Activated T-helper 17 cell treated with anti-CD3 and anti-CD28 coated beads, Interleukin-2, amount 50 U/mL, for 72 hours (primary cell): ENCODE measurements around the gene ADSS1. TPM values are rescaled to one million over a fixed set of nuclear protein-coding genes. Genes with fewer than 3 reads are reported as not detected.

ENCODE experiments used
- ATAC-seq: fragments of 150-1000 bp; cut with Tn5 transposase; replicated peaks from 2 replicates; pipeline ENCODE4 v1.10.0; 2021; ENCODE audit warnings: mild to moderate bottlenecking, moderate library complexity
- H3K27ac Mint-ChIP-seq: one replicate; pipeline ENCODE4 v1.8.0; 2022; ENCODE audit warnings: mixed read lengths
- H3K27me3 Mint-ChIP-seq: one replicate; pipeline ENCODE4 v1.8.0; 2022; ENCODE audit warnings: mixed read lengths
- H3K36me3 Mint-ChIP-seq: one replicate; pipeline ENCODE4 v1.8.0; 2022; ENCODE audit warnings: low read depth, mild to moderate bottlenecking, mixed read lengths
- H3K4me1 Mint-ChIP-seq: one replicate; pipeline ENCODE4 v1.8.0; 2022; ENCODE audit warnings: mixed read lengths
- H3K4me3 Mint-ChIP-seq: one replicate; pipeline ENCODE4 v1.8.0; 2022; ENCODE audit warnings: mild to moderate bottlenecking, mixed read lengths
- H3K9me3 Mint-ChIP-seq: one replicate; pipeline ENCODE4 v1.8.0; 2022; ENCODE audit warnings: mixed read lengths
- total RNA-seq, 2 donors: library from RNA; stranded (reverse); gene quantifications; one replicate each; pipeline ENCODE4 v1.2.3, GENCODE V29; 2022

Gene ADSS1
- total RNA-seq, 2 donors from 2014 or later = 0.91 to 2.4 TPM

- ATAC-seq = no peak
- H3K27me3 Mint-ChIP-seq = no peaks in the 10 kb centered on the region
- H3K4me3 Mint-ChIP-seq = no peak overlapping the region
- peaks cover 11% of the 10 kb centered on the region for H3K4me1 Mint-ChIP-seq
- H3K27ac Mint-ChIP-seq = no peak overlapping the region
- H3K36me3 Mint-ChIP-seq = no peaks in the 10 kb centered on the region
- no peaks in the 10 kb centered on the region for H3K9me3 Mint-ChIP-seq
These were observed 40.2 kb upstream of the ADSS1 start for GRCh38 chr14:104683653-104684448.

GRCh38 chr14:104684449-104684821, 39.6 kb upstream of the ADSS1 start:
- H3K9me3 Mint-ChIP-seq = no peaks in the 10 kb centered on the region
- H3K4me1 Mint-ChIP-seq = peaks cover 11% of the 10 kb centered on the region
- H3K27ac Mint-ChIP-seq = no peak overlapping the region
- H3K36me3 Mint-ChIP-seq = no peaks in the 10 kb centered on the region
- no peak for ATAC-seq
- no peaks in the 10 kb centered on the region for H3K27me3 Mint-ChIP-seq
- no peak overlapping the region for H3K4me3 Mint-ChIP-seq

- Mint-ChIP-seq H3K27ac (peak overlapping the region; percentile 19), H3K9me3 (no peaks in the 10 kb centered on the region), H3K4me1 (peaks cover 11% of the 10 kb centered on the region), H3K4me3 (peak overlapping the region; percentile 21), H3K36me3 (no peaks in the 10 kb centered on the region), H3K27me3 (no peaks in the 10 kb centered on the region)
- no peak for ATAC-seq
These were observed 38.6 kb upstream of the ADSS1 start for GRCh38 chr14:104685216-104685997.

GRCh38 chr14:104685998-104686610, 37.9 kb upstream of the ADSS1 start:
- Mint-ChIP-seq H3K4me3 (no peak overlapping the region), H3K9me3 (no peaks in the 10 kb centered on the region), H3K36me3 (no peaks in the 10 kb centered on the region), H3K27ac (no peak overlapping the region), H3K4me1 (peaks cover 11% of the 10 kb centered on the region), H3K27me3 (no peaks in the 10 kb centered on the region)
- no peak for ATAC-seq

- Mint-ChIP-seq H3K36me3 (no peaks in the 10 kb centered on the region), H3K9me3 (no peaks in the 10 kb centered on the region), H3K27me3 (no peaks in the 10 kb centered on the region), H3K27ac (peak overlapping the region; percentile 68), H3K4me3 (peak overlapping the region; percentile 53), H3K4me1 (peaks cover 11% of the 10 kb centered on the region)
- peak; percentile 2 for ATAC-seq
These were observed 37.2 kb upstream of the ADSS1 start for GRCh38 chr14:104686624-104687517.

- Mint-ChIP-seq H3K27me3 (no peaks in the 10 kb centered on the region), H3K36me3 (no peaks in the 10 kb centered on the region), H3K4me1 (peaks cover 11% of the 10 kb centered on the region), H3K27ac (peak overlapping the region; percentile 68), H3K9me3 (no peaks in the 10 kb centered on the region), H3K4me3 (peak overlapping the region; percentile 53)
- no peak for ATAC-seq
These were observed 36.2 kb upstream of the ADSS1 start for GRCh38 chr14:104687601-104688504.

- H3K9me3 Mint-ChIP-seq = no peaks in the 10 kb centered on the region
- no peak for ATAC-seq
- peak overlapping the region; percentile 53 for H3K4me3 Mint-ChIP-seq
- no peak overlapping the region for H3K27ac Mint-ChIP-seq
- no peaks in the 10 kb centered on the region for H3K27me3 Mint-ChIP-seq
- no peaks in the 10 kb centered on the region for H3K36me3 Mint-ChIP-seq
- peaks cover 11% of the 10 kb centered on the region for H3K4me1 Mint-ChIP-seq
These were observed 35.4 kb upstream of the ADSS1 start for GRCh38 chr14:104688505-104689108.

GRCh38 chr14:104689109-104689880, 34.7 kb upstream of the ADSS1 start, which contains the start of gene INF2:
INF2 (plus strand) TSS chr14:104689618; CDS start chr14:104701366, 11,748 bp downstream.
- H3K4me3 Mint-ChIP-seq = peak within 1 kb of the TSS; percentile 72
- H3K4me1 Mint-ChIP-seq = peaks cover 14% of the 10 kb centered on the region

GRCh38 chr14:104689881-104690711, 33.9 kb upstream of the ADSS1 start:
- Mint-ChIP-seq H3K9me3 (no peaks in the 10 kb centered on the region), H3K4me3 (peak overlapping the region; percentile 72), H3K27ac (peak overlapping the region; percentile 41), H3K27me3 (no peaks in the 10 kb centered on the region), H3K4me1 (peaks cover 13% of the 10 kb centered on the region), H3K36me3 (no peaks in the 10 kb centered on the region)
- ATAC-seq = peak; percentile 41

More at GRCh38 chr14:104689109-104689880, 34.7 kb upstream of the ADSS1 start, which contains the start of gene INF2:
- Mint-ChIP-seq H3K27me3 (no peaks in the 10 kb centered on the region), H3K9me3 (no peaks in the 10 kb centered on the region), H3K27ac (peak within 1 kb of the TSS; percentile 41), H3K36me3 (no peaks in the 10 kb centered on the region)
- peak; percentile 77 for ATAC-seq

- H3K36me3 Mint-ChIP-seq = peaks cover 3% of the 10 kb centered on the region
- no peak for ATAC-seq
- H3K9me3 Mint-ChIP-seq = no peaks in the 10 kb centered on the region
- H3K4me3 Mint-ChIP-seq = peak overlapping the region; percentile 72
- peaks cover 11% of the 10 kb centered on the region for H3K4me1 Mint-ChIP-seq
- H3K27ac Mint-ChIP-seq = peak overlapping the region; percentile 41
- no peaks in the 10 kb centered on the region for H3K27me3 Mint-ChIP-seq
These were observed 33.1 kb upstream of the ADSS1 start for GRCh38 chr14:104690861-104691455.

GRCh38 chr14:104691546-104692260, 32.3 kb upstream of the ADSS1 start:
- Mint-ChIP-seq H3K9me3 (no peaks in the 10 kb centered on the region), H3K27ac (peak overlapping the region; percentile 41), H3K4me3 (peak overlapping the region; percentile 72), H3K36me3 (peaks cover 6% of the 10 kb centered on the region), H3K4me1 (peaks cover 11% of the 10 kb centered on the region), H3K27me3 (no peaks in the 10 kb centered on the region)
- no peak for ATAC-seq
